HepG2 (cell line): ENCODE data around the gene FAM118B. TPM values are rescaled to one million over a fixed set of nuclear protein-coding genes. Genes with fewer than 3 reads are reported as not detected.
A peak's percentile ranks its signal among the peaks of the same experiment; 100 is the strongest.

Source experiments
- BRCA1 ChIP-seq: sonication (generic); formaldehyde crosslinking; IDR thresholded peaks from 2 replicates; pipeline ENCODE4 v1.4.0; 2020; ENCODE audit warnings: missing genetic modification reagents
- RXRB ChIP-seq: IDR thresholded peaks from 2 replicates; pipeline ENCODE4 v1.6.1; 2016; ENCODE audit warnings: borderline replicate concordance, missing genetic modification reagents, missing compliant biosample characterization
- SSRP1 ChIP-seq: IDR thresholded peaks from 2 replicates; pipeline ENCODE4 v1.6.1; 2016; ENCODE audit warnings: control low read depth
- ZNF143 ChIP-seq: sonication (generic); formaldehyde crosslinking; IDR thresholded peaks from 2 replicates; pipeline ENCODE4 v1.4.0; 2020; ENCODE audit warnings: missing genetic modification reagents
- ZNF33B ChIP-seq: sonication (generic); formaldehyde crosslinking; IDR thresholded peaks from 2 replicates; pipeline ENCODE4 v1.5.1; 2020; ENCODE audit warnings: mild to moderate bottlenecking, missing genetic modification reagents
- ZNF577 ChIP-seq: sonication (generic); formaldehyde crosslinking; IDR thresholded peaks from 2 replicates; pipeline ENCODE4 v1.4.0; 2020; ENCODE audit warnings: mild to moderate bottlenecking, low read depth, missing genetic modification reagents, borderline replicate concordance
- ZZZ3 ChIP-seq: sonication (generic); formaldehyde crosslinking; IDR thresholded peaks from 2 replicates; pipeline ENCODE4 v1.4.0; 2020; ENCODE audit warnings: missing genetic modification reagents, mild to moderate bottlenecking, borderline replicate concordance
- polyA plus RNA-seq, 8 experiments: library from polyadenylated mRNA; depleted of rRNA in 3 of 8; stranded (reverse) in 7 of 8; unstranded in 1 of 8; fragments of >200 nt; fragmentation: Illumina TruSeq in 4 of 8; extraction: Trizol in 4 of 8; gene quantifications; 2 replicates each; pipeline versions ENCODE4 v1.2.1 to v1.2.3, GENCODE V29; 2011 to 2016; ENCODE audit warnings: low read depth in 4 of 8, missing spikeins in 1 of 8, mixed read lengths in 1 of 8; ENCODE audit not compliant: insufficient read depth in 1 of 8
- total RNA-seq, 5 experiments: library from RNA; depleted of rRNA; stranded (reverse); fragments of >200 nt; fragmentation: Illumina TruSeq; extraction: Trizol; gene quantifications; 2 replicates each; pipeline ENCODE4 v1.2.3, GENCODE V29; 2016; ENCODE audit warnings: low read depth in 1 of 5
- TF ChIP-seq, protein P1 (sequence below), 2 experiments: sonication (generic) in 1 of 2; formaldehyde crosslinking in 1 of 2; IDR thresholded peaks; 2 replicates each; pipeline versions ENCODE4 v1.6.1 to v1.9.0; 2014 to 2022; ENCODE audit warnings: antibody characterized with exemption in 1 of 2, borderline replicate concordance in 1 of 2, inconsistent platforms in 1 of 2, low read depth in 1 of 2, missing genetic modification reagents in 1 of 2
- TF ChIP-seq, protein P2 (sequence below): sonication (generic); formaldehyde crosslinking; IDR thresholded peaks from 2 replicates; pipeline ENCODE4 v1.5.0; 2020; ENCODE audit warnings: mild to moderate bottlenecking, missing genetic modification reagents, borderline replicate concordance
- TF ChIP-seq, protein P3 (sequence below): IDR thresholded peaks from 2 replicates; pipeline ENCODE4 v1.6.1; 2016; ENCODE audit warnings: low read depth, borderline replicate concordance
- TF ChIP-seq, protein P4 (sequence below): sonication (generic); formaldehyde crosslinking; IDR thresholded peaks from 2 replicates; pipeline ENCODE4 v1.4.0; 2020; ENCODE audit warnings: missing genetic modification reagents
- TF ChIP-seq, protein P5 (sequence below): sonication (generic); IDR thresholded peaks from 2 replicates; pipeline ENCODE4 v1.6.1; 2016; ENCODE audit warnings: low read depth, borderline replicate concordance
- TF ChIP-seq, protein P6 (sequence below): sonication (generic); formaldehyde crosslinking; IDR thresholded peaks from 2 replicates; pipeline ENCODE4 v1.8.0; 2022; ENCODE audit warnings: mild to moderate bottlenecking, missing genetic modification reagents, borderline replicate concordance

FAM118B gene
- total and polyA plus RNA-seq, 2 of the 13 experiments (the other 11 are each of a cell fraction or from before 2014, with no cell fraction given) = 10.2 to 25.7 TPM

DNA sequence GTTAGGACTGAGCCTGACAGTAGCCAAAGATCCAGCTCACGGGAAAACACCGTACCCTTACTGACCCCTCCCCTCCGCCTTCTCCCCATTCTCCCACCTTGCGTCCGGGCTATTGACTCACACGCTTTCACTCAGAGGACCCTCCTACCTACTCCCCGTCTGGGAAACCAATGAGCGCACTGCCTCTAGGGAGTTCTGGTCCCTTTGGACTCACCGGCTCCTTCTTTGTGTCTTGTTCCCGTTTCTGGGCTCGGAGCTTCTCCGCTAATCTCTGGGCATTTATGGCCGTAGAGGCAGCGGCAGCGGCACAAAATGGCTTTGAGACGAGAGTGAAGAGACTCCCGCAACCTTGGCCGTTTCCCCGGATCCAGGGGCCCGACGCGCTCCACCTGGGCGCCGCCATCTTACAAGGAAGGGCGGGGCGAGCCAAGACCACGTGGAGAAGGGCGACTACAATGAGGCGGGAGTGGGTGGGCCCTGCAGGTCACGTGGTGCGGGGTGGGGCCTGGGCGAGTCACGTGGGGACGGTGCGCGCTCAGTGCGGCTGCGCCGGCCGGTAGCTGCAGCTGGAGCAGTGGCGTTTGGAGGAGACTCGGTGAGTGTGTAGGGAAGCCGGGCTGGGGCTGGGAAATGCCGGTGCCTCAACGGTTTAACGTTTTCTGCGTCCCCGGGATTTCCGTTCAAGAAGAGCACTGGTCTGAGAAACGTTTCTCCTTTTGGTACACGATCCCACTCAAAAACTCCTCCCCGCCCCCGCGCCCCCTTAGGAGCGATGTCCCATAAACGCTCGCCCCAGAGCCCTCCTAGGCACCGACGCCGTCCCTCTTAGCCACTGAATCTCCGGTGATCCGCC lies at the start of gene FAM118B, which contains the start of gene RPUSD4 (continued):
- TF ChIP-seq SSRP1 (CRISPR knock-in tag) (no peak), BRCA1 (no peak), ZNF33B (CRISPR knock-in tag) (peak; percentile 34; the same call in 1 of the 2 replicates), ZNF577 (CRISPR knock-in tag) (no peak), ZZZ3 (CRISPR knock-in tag) (peak; percentile 59), ZNF143 (0 out of 2 replicates have a peak, but pooled peaks have one; percentile 75), RXRB (peak; percentile 54)
- TF ChIP-seq, protein P1, sequence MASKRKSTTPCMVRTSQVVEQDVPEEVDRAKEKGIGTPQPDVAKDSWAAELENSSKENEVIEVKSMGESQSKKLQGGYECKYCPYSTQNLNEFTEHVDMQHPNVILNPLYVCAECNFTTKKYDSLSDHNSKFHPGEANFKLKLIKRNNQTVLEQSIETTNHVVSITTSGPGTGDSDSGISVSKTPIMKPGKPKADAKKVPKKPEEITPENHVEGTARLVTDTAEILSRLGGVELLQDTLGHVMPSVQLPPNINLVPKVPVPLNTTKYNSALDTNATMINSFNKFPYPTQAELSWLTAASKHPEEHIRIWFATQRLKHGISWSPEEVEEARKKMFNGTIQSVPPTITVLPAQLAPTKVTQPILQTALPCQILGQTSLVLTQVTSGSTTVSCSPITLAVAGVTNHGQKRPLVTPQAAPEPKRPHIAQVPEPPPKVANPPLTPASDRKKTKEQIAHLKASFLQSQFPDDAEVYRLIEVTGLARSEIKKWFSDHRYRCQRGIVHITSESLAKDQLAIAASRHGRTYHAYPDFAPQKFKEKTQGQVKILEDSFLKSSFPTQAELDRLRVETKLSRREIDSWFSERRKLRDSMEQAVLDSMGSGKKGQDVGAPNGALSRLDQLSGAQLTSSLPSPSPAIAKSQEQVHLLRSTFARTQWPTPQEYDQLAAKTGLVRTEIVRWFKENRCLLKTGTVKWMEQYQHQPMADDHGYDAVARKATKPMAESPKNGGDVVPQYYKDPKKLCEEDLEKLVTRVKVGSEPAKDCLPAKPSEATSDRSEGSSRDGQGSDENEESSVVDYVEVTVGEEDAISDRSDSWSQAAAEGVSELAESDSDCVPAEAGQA (IDR thresholded peaks at IDR 0.05; ENCODE audit: low read depth) = no peak; the same call in 1 of the 2 replicates
- TF ChIP-seq, protein P1 (CRISPR knock-in tag; IDR thresholded peaks at IDR 0.05; ENCODE audit: borderline replicate concordance) = no peak
- TF ChIP-seq, protein P2, sequence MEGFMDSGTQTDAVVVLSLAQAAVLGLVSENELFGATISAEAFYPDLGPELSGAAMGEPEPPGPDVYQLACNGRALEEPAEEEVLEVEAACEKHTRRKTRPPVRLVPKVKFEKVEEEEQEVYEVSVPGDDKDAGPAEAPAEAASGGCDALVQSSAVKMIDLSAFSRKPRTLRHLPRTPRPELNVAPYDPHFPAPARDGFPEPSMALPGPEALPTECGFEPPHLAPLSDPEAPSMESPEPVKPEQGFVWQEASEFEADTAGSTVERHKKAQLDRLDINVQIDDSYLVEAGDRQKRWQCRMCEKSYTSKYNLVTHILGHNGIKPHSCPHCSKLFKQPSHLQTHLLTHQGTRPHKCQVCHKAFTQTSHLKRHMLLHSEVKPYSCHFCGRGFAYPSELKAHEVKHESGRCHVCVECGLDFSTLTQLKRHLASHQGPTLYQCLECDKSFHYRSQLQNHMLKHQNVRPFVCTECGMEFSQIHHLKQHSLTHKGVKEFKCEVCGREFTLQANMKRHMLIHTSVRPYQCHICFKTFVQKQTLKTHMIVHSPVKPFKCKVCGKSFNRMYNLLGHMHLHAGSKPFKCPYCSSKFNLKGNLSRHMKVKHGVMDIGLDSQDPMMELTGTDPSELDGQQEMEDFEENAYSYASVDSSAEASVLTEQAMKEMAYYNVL (CRISPR knock-in tag) = peak; percentile 77; the same call in 1 of the 2 replicates
- TF ChIP-seq, protein P3, sequence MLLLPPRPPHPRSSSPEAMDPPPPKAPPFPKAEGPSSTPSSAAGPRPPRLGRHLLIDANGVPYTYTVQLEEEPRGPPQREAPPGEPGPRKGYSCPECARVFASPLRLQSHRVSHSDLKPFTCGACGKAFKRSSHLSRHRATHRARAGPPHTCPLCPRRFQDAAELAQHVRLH (CRISPR knock-in tag) = peak; percentile 78; the same call in 1 of the 2 replicates
- TF ChIP-seq, protein P4, sequence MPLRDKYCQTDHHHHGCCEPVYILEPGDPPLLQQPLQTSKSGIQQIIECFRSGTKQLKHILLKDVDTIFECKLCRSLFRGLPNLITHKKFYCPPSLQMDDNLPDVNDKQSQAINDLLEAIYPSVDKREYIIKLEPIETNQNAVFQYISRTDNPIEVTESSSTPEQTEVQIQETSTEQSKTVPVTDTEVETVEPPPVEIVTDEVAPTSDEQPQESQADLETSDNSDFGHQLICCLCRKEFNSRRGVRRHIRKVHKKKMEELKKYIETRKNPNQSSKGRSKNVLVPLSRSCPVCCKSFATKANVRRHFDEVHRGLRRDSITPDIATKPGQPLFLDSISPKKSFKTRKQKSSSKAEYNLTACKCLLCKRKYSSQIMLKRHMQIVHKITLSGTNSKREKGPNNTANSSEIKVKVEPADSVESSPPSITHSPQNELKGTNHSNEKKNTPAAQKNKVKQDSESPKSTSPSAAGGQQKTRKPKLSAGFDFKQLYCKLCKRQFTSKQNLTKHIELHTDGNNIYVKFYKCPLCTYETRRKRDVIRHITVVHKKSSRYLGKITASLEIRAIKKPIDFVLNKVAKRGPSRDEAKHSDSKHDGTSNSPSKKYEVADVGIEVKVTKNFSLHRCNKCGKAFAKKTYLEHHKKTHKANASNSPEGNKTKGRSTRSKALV = no peak
- TF ChIP-seq, protein P5, sequence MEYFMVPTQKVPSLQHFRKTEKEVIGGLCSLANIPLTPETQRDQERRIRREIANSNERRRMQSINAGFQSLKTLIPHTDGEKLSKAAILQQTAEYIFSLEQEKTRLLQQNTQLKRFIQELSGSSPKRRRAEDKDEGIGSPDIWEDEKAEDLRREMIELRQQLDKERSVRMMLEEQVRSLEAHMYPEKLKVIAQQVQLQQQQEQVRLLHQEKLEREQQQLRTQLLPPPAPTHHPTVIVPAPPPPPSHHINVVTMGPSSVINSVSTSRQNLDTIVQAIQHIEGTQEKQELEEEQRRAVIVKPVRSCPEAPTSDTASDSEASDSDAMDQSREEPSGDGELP = peak; percentile 88; the same call in 1 of the 2 replicates
- TF ChIP-seq, protein P6, sequence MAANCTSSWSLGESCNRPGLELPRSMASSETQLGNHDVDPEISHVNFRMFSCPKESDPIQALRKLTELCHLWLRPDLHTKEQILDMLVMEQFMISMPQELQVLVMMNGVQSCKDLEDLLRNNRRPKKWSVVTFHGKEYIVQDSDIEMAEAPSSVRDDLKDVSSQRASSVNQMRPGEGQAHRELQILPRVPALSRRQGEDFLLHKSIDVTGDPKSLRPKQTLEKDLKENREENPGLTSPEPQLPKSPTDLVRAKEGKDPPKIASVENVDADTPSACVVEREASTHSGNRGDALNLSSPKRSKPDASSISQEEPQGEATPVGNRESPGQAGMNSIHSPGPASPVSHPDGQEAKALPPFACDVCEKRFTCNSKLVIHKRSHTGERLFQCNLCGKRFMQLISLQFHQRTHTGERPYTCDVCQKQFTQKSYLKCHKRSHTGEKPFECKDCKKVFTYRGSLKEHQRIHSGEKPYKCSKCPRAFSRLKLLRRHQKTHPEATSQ (CRISPR knock-in tag) = peak; percentile 15; the same call in 1 of the 2 replicates
